GM12864 (cell line): ENCODE measurements around the gene CD93.

ENCODE experiments used
- DNase-seq: peaks from one replicate; pipeline ENCODE4 v3.0.0-alpha.2; 2011; ENCODE audit warnings: low read depth
- H3K4me3 ChIP-seq: 2 replicates; pipeline ENCODE4 v1.5.1; 2011; ENCODE audit warnings: mild to moderate bottlenecking, low read depth, low read length, control low read depth
- TF ChIP-seq, protein P1 (sequence below): IDR thresholded peaks from 2 replicates; pipeline ENCODE4 v1.5.1; 2011; ENCODE audit warnings: low read depth, mild to moderate bottlenecking, moderate library complexity, low read length, control low read depth, inconsistent platforms; ENCODE audit errors: missing control alignments

Gene CD93

DNA sequence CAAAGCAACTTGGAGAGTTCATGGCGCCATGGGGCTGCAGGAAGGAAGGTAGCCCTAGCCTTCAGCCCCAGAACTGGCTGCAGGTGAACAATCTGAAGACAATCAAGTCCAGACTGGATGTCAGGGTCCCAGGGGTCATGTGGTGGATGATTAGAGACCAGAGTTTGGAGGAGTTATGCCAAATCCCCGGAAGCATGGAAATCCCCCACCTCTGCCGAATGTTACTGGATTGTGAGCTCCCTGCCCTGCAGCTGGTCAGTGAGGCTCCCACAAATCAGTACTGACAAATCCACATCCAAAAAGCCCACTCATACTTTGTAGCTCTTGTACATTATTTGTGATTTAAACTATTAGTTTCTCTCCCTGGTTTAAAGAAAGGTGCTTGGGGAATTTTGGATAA, 21.3 kb upstream of the CD93 start:
- TF ChIP-seq, protein P1, sequence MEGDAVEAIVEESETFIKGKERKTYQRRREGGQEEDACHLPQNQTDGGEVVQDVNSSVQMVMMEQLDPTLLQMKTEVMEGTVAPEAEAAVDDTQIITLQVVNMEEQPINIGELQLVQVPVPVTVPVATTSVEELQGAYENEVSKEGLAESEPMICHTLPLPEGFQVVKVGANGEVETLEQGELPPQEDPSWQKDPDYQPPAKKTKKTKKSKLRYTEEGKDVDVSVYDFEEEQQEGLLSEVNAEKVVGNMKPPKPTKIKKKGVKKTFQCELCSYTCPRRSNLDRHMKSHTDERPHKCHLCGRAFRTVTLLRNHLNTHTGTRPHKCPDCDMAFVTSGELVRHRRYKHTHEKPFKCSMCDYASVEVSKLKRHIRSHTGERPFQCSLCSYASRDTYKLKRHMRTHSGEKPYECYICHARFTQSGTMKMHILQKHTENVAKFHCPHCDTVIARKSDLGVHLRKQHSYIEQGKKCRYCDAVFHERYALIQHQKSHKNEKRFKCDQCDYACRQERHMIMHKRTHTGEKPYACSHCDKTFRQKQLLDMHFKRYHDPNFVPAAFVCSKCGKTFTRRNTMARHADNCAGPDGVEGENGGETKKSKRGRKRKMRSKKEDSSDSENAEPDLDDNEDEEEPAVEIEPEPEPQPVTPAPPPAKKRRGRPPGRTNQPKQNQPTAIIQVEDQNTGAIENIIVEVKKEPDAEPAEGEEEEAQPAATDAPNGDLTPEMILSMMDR, result no peak
- DNase-seq, result no peak
- H3K4me3 ChIP-seq, result no peak overlapping the region

DNA sequence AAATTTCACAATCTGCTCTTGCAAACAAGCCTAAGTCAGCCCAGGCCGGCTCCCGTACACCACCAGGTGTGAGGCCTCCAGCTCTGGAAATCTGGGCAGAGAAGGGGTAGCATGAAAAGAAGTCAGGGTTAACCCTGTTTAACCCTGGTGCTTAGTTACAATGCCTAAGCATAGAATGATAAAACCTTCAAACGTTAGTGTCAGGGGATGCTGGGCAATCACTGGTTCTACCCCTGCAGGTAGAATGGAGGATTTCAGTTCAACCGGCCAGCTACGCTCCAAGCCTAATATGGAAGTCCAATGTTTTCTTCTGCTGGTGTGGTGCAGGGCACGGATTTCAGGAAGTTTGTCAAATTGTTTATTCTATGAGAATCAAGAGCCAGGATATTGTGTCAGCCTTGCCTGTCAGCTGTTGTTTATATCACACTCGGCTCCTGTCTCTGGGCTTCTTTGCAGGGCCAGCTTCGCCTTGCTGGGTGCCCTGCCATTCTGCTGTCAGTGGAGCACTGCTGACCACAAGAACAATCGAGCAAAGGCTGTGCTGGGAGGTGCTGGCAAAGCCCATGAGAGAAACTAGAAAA, 20.2 kb upstream of the CD93 start:
- no peak overlapping the region for H3K4me3 ChIP-seq
- DNase-seq, result no peak
- TF ChIP-seq, protein P1, result no peak

DNA sequence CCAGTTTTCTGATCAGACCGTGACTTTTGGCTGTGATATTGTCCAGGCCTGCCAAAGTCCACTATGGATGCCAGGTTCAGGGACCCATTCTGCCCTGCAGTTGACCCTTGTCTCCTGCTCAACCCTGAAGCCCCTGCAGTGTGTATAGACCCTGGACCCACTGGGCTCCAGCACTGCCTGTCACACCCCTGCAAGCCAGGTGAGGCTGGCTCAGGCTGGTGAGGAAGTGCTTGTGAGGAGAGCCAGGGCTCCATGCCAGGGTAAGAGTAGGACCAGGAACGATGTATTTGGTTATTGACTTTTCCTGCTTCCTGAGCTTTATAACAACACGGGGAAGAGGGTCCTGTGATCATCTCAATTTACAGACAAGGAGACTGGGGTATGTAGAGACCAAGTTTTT, 19.1 kb upstream of the CD93 start:
- TF ChIP-seq, protein P1, result no peak
- no peak for DNase-seq
- no peak overlapping the region for H3K4me3 ChIP-seq

DNA sequence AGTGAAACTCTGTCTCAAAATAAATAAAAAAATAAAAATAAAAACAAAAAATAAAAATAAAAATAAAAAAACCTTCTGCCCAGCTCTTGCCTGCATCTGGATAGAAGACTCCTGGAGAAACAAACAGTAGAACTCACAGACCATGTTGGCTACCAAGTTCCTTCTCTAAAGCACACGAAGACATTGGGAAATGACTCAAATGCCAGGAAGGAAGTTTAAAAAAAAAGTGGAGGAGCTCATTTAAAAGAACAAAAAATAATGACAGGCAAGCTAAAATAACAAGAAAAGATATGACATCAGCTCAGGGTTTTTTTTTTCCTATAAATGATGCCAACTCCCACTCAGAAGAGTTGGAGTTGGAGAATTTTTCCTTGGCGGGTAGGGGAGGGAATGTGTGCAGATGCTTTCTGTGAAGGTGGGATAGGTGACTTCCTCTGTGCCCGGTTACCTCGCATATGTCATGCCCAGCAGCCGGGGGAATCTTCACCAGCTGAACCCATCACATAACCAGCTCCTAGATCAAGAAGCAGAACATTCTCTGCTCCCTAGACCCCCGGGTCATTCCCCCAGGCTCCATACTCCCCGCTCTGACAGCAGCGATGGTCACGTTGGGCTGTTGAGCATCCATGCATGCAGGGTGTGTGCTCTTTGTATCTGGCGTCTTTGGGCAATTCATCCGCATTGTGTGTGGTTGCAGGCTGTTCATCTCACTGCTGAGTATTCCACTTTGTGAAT, 17.3 kb upstream of the CD93 start:
- TF ChIP-seq, protein P1, result no peak
- DNase-seq, result no peak
- no peak overlapping the region for H3K4me3 ChIP-seq

DNA sequence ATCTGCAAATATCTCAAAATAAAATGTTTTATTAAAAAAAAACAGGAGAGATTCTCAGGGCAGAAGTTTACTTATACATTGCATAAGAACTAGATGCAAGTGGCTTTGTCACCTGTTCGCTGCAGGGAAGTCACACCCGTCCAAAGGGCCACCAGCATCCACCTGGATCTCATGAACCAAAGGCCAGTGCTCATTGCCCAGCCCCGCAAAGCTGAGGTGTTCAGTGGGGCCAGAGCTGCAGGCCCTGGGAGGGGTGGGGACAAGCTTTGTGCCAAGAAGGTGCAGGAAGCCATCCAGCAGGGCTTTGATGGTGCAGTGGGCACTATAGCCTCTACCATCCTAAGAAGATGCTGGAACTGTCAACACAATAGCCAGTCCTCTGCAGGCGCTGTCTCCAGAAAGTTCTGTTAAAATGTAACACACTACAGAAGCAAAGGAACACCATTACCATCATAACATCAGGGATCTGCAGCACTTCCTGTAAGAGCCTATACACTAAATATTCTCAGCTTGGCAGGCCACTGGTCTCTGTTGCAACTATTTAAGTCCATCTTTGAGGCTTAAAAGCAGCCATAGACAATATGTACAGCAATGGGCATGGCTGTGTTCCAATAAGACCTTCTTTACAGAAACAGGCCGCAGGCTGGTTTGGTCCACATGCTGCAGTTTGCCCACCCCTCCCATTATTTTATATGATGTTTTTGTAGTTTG, 15.7 kb upstream of the CD93 start:
- no peak for DNase-seq
- no peak overlapping the region for H3K4me3 ChIP-seq
- TF ChIP-seq, protein P1, result no peak

DNA sequence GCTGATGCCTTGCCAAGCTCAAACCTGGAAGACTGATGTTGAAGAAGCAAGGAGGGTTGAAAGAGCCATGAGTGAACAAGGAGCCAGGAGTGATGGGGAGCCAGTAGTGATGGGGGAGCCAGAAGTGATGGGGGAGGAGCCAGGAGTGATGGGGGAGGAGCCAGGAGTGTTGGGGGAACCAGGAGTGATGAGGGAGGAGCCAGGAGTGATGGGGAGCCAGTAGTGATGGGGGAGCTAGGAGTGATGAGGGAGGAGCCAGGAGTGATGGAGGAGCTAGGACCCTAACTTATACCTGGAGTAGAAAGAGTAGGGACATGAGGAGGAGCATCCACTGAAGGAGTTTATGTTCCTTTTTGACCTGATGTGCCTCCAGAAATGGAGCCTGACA, 14.6 kb upstream of the CD93 start:
- TF ChIP-seq, protein P1, result no peak
- no peak overlapping the region for H3K4me3 ChIP-seq
- DNase-seq, result no peak
